Skeletal muscle satellite cell (primary cell): ENCODE results near the gene P4HA1.
"Not testable (repeated sequence)": the region's sequence is repeated elsewhere in the genome, so short reads cannot be mapped to it uniquely, and the experiment has no call there.

ENCODE experiments used
- H3K27me3 ChIP-seq: 2 replicates; pipeline ENCODE4 v1.7.0; 2013; ENCODE audit warnings: low read length; ENCODE audit not compliant: control insufficient read depth, insufficient read depth
- H3K36me3 ChIP-seq: 2 replicates; pipeline ENCODE4 v1.7.0; 2013; ENCODE audit warnings: mild to moderate bottlenecking, control low read depth, low read length; ENCODE audit not compliant: insufficient read depth
- H3K4me1 ChIP-seq: 2 replicates; pipeline ENCODE4 v1.7.0; 2013; ENCODE audit warnings: low read length; ENCODE audit not compliant: control insufficient read depth, insufficient read depth
- H3K4me2 ChIP-seq: 2 replicates; pipeline ENCODE4 v1.7.0; 2013; ENCODE audit warnings: mild to moderate bottlenecking, low read length
- H3K4me3 ChIP-seq: 2 replicates; pipeline ENCODE4 v1.7.0; 2013; ENCODE audit warnings: low read length
- H3K9ac ChIP-seq: 2 replicates; pipeline ENCODE4 v1.7.0; 2013; ENCODE audit warnings: mild to moderate bottlenecking, low read depth, low read length, moderate library complexity
- H3K9me3 ChIP-seq: replicated peaks from 2 replicates; pipeline ENCODE4 v1.7.0; 2013; ENCODE audit warnings: mild to moderate bottlenecking, control low read depth, low read length

Gene P4HA1

GRCh38 chr10:73036285-73036684 is 60.4 kb downstream of the P4HA1 start:
- H3K9ac ChIP-seq: not testable (repeated sequence)
- Histone ChIP-seq H3K36me3 (peaks cover 21% of the 10 kb centered on the region), H3K4me1 (peaks cover 14% of the 10 kb centered on the region)

GRCh38 chr10:73032536-73032935 is 64.1 kb downstream of the P4HA1 start:
- no peaks in the 10 kb centered on the region for H3K9me3 ChIP-seq
- H3K36me3 ChIP-seq: peaks cover 41% of the 10 kb centered on the region
- no peaks in the 10 kb centered on the region for H3K27me3 ChIP-seq
- no peak overlapping the region for H3K9ac ChIP-seq
- H3K4me3 ChIP-seq: no peak overlapping the region
- H3K4me2 ChIP-seq: no peak overlapping the region
- H3K4me1 ChIP-seq: no peaks in the 10 kb centered on the region

More at GRCh38 chr10:73036285-73036684, 60.4 kb downstream of the P4HA1 start:
- not testable (repeated sequence) for H3K9me3 ChIP-seq, H3K4me3 ChIP-seq, H3K27me3 ChIP-seq, H3K4me2 ChIP-seq

GRCh38 chr10:73026623-73027022 is 70.0 kb downstream of the P4HA1 start:
- H3K4me2 ChIP-seq, H3K27me3 ChIP-seq, H3K9me3 ChIP-seq, H3K9ac ChIP-seq, H3K4me3 ChIP-seq, H3K4me1 ChIP-seq: not testable (repeated sequence)
- peaks cover 20% of the 10 kb centered on the region for H3K36me3 ChIP-seq

- H3K4me3 ChIP-seq, H3K9ac ChIP-seq, H3K27me3 ChIP-seq, H3K4me2 ChIP-seq, H3K4me1 ChIP-seq, H3K36me3 ChIP-seq, H3K9me3 ChIP-seq: not testable (repeated sequence)
Observed at GRCh38 chr10:73023455-73024070, 73.1 kb downstream of the P4HA1 start.

DNA sequence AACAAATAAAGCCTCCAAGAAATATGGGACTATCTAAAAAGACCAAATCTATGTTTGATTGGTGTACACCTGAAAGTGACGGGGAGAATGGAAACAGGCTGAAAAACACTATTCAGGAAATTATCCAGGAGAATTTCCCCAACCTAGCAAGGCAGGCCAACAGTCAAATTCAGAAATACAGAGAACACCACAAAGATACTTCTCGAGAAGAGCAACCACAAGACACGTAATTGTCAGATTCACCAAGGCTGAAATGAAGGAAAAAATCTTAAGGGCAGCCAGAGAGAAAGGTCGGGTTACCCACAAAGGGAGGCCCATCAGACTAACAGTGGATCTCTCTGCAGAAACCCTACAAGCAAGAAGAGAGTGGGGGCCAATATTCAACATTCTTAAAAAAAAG is 73.7 kb downstream of the P4HA1 start:
- not testable (repeated sequence) for H3K4me3 ChIP-seq, H3K4me1 ChIP-seq, H3K4me2 ChIP-seq, H3K9ac ChIP-seq, H3K36me3 ChIP-seq, H3K27me3 ChIP-seq, H3K9me3 ChIP-seq

GRCh38 chr10:73021538-73022164 is 75.0 kb downstream of the P4HA1 start:
- not testable (repeated sequence) for H3K4me3 ChIP-seq, H3K9ac ChIP-seq, H3K9me3 ChIP-seq, H3K27me3 ChIP-seq, H3K36me3 ChIP-seq, H3K4me2 ChIP-seq, H3K4me1 ChIP-seq

- peaks cover 6% of the 10 kb centered on the region for H3K4me1 ChIP-seq
- H3K9me3 ChIP-seq: no peaks in the 10 kb centered on the region
- no peak overlapping the region for H3K4me3 ChIP-seq
- H3K36me3 ChIP-seq: peaks cover 10% of the 10 kb centered on the region
- no peak overlapping the region for H3K9ac ChIP-seq
- H3K4me2 ChIP-seq: no peak overlapping the region
- no peaks in the 10 kb centered on the region for H3K27me3 ChIP-seq
Observed at GRCh38 chr10:73021050-73021449, 75.6 kb downstream of the P4HA1 start.

- Histone ChIP-seq H3K4me2 (no peak overlapping the region), H3K9me3 (no peaks in the 10 kb centered on the region), H3K4me3 (no peak overlapping the region), H3K4me1 (peaks cover 6% of the 10 kb centered on the region), H3K36me3 (peaks cover 20% of the 10 kb centered on the region), H3K9ac (no peak overlapping the region), H3K27me3 (no peaks in the 10 kb centered on the region)
Observed at GRCh38 chr10:73019100-73019499, 77.6 kb downstream of the P4HA1 start.

DNA sequence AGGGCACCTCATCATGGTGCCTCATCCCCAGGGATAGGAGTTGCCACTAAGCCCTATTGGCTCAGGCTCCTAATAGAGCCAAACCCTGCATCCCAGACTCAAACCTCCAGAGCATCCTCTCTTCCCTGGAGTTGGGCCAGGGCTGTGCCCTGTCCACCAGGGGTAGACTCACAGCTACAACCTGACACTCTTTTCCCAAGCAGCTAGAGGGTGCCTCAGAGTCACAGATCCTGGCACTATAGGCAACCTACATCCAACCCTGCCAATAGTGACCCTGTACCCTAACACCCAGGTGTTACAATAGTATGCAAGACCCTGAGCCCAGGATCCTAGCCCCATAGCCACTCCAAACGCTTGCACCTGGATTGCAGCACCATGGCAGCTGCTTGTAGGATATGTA is 78.0 kb downstream of the P4HA1 start:
- H3K4me3 ChIP-seq: no peak overlapping the region
- no peaks in the 10 kb centered on the region for H3K9me3 ChIP-seq
- H3K9ac ChIP-seq: no peak overlapping the region
- peaks cover 25% of the 10 kb centered on the region for H3K36me3 ChIP-seq
- no peaks in the 10 kb centered on the region for H3K27me3 ChIP-seq
- H3K4me1 ChIP-seq: peaks cover 6% of the 10 kb centered on the region
- H3K4me2 ChIP-seq: no peak overlapping the region

DNA sequence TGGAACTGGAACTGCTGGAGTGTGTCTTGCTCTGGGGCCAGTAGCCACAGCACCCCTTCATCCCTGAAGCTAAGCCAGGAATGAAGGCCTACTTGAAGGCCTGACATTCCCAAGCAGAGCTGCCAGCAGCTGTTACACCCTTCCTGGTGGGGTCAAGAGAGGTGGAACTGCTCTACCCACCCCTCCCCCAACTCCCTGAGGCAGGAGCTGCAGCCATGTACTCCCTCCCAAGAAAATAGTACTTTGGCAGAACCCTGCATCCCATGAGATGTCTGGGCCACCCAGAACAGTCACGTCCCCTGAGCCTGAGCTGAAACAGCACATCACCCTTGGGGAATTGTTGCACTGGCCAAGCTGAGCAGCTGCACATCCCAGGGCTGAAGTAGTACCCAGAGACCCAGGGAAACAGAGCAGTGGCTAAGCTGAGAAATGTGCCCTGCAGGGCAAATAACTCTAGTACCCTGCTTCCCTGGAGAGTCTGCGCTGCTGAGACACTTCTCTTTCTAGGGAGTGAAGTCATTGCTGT is 78.6 kb downstream of the P4HA1 start:
- Histone ChIP-seq H3K27me3 (no peaks in the 10 kb centered on the region), H3K36me3 (peaks cover 30% of the 10 kb centered on the region), H3K9me3 (no peaks in the 10 kb centered on the region), H3K9ac (no peak overlapping the region), H3K4me3 (no peak overlapping the region), H3K4me1 (peaks cover 6% of the 10 kb centered on the region), H3K4me2 (no peak overlapping the region)

DNA sequence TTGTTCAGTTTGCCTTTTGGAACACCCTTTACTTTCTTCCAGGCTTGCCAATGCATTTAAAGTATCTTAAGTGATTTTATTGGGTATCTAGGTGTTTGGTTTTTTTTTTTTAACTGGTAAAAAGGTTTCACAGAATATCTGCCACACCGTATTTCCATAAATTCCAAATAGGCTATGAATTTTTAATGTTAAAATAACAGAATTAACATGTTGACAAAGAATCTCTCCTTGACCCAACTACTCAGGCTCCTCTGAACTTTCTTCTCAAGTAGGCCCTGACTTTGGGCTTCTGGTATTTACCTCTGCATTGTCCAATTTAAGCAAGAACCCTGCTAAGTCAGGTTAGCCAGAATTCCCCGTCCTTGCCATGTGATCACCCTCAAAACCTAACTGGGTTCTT is 80.9 kb downstream of the P4HA1 start:
- Histone ChIP-seq H3K4me1 (peaks cover 6% of the 10 kb centered on the region), H3K27me3 (no peaks in the 10 kb centered on the region), H3K36me3 (peaks cover 41% of the 10 kb centered on the region), H3K4me3 (no peak overlapping the region), H3K9ac (no peak overlapping the region), H3K4me2 (no peak overlapping the region), H3K9me3 (no peaks in the 10 kb centered on the region)

GRCh38 chr10:73003822-73004221 is 92.8 kb downstream of the P4HA1 start:
- H3K4me1 ChIP-seq: no peaks in the 10 kb centered on the region
- H3K9me3 ChIP-seq: no peaks in the 10 kb centered on the region
- no peak overlapping the region for H3K4me2 ChIP-seq
- H3K9ac ChIP-seq: no peak overlapping the region
- peaks cover 62% of the 10 kb centered on the region for H3K36me3 ChIP-seq
- H3K27me3 ChIP-seq: no peaks in the 10 kb centered on the region
- H3K4me3 ChIP-seq: no peak overlapping the region
